Immature natural killer cell (primary cell): Measurements from ENCODE around the gene KSR1. TPM values are rescaled to one million over a fixed set of nuclear protein-coding genes. Genes with fewer than 3 reads are reported as not detected.

Source experiments
- DNase-seq, 3 donors: peaks; one replicate each; pipeline ENCODE4 v3.0.0; 2022; ENCODE audit warnings: mixed read lengths in 1 of 3
- H3K27ac Mint-ChIP-seq, 6 donors: one replicate each; pipeline ENCODE4 v1.8.0; 2020; ENCODE audit warnings: mixed read lengths in 6 of 6, mild to moderate bottlenecking in 5 of 6, inconsistent platforms in 4 of 6, moderate library complexity in 3 of 6
- H3K27me3 Mint-ChIP-seq, 3 donors: one replicate each; pipeline ENCODE4 v1.8.0; 2020 to 2021; ENCODE audit warnings: low read depth in 3 of 3, mild to moderate bottlenecking in 3 of 3, mixed read lengths in 3 of 3, moderate library complexity in 3 of 3, inconsistent platforms in 1 of 3
- H3K36me3 Mint-ChIP-seq, 3 donors: one replicate each; pipeline ENCODE4 v1.8.0; 2020; ENCODE audit warnings: mixed read lengths in 3 of 3, inconsistent platforms in 2 of 3, mild to moderate bottlenecking in 2 of 3
- H3K4me1 Mint-ChIP-seq, 2 donors: one replicate each; pipeline ENCODE4 v1.8.0; 2020; ENCODE audit warnings: inconsistent platforms in 2 of 2, mild to moderate bottlenecking in 2 of 2, mixed read lengths in 2 of 2, moderate library complexity in 1 of 2
- H3K4me3 Mint-ChIP-seq, 5 donors: one replicate each; pipeline ENCODE4 v1.8.0; 2020; ENCODE audit warnings: mild to moderate bottlenecking in 5 of 5, mixed read lengths in 5 of 5, inconsistent platforms in 3 of 5, moderate library complexity in 3 of 5
- H3K9me3 Mint-ChIP-seq, 6 donors: one replicate each; pipeline ENCODE4 v1.8.0; 2020; ENCODE audit warnings: mild to moderate bottlenecking in 6 of 6, mixed read lengths in 6 of 6, inconsistent platforms in 4 of 6, moderate library complexity in 3 of 6
- polyA plus RNA-seq, 3 donors: library from polyadenylated mRNA; unstranded; fragments of 300-500 nt; fragmentation: Illumina TruSeq; gene quantifications; one replicate each; pipeline ENCODE4 v1.2.3, GENCODE V29; 2021

The KSR1 gene
- polyA plus RNA-seq, 3 donors from 2014 or later: 1.8 to 5.6 (median 2.6) TPM

DNA sequence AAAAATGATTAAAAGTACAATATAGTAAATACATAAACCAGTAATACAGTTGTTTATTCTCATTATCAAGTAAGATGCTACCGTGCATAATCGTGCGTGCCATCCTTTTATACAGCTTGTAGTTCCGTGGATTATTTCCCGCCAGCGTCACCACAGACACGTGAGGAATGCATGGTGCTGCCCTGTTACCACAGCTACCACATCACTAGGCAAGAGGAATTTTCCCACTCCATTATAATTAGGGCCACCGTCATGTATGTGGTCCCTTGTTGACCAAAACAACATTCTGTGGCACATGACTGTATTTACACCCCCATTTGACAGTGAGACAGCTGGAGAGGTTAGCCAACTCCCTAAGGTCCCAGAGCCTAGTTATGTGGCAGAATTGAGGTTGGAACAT lies 144.2 kb downstream of the KSR1 start:
- peaks cover 0 to 5% of the 10 kb centered on the region in 2 donors for H3K4me1 Mint-ChIP-seq
- no peaks in the 10 kb centered on the region for H3K9me3 Mint-ChIP-seq
- no peak overlapping the region for H3K4me3 Mint-ChIP-seq
- H3K36me3 Mint-ChIP-seq: peaks cover 0 to 11% (median 3%) of the 10 kb centered on the region in 3 donors
- no peak for DNase-seq
- no peaks in the 10 kb centered on the region for H3K27me3 Mint-ChIP-seq
- no peak overlapping the region for H3K27ac Mint-ChIP-seq

DNA sequence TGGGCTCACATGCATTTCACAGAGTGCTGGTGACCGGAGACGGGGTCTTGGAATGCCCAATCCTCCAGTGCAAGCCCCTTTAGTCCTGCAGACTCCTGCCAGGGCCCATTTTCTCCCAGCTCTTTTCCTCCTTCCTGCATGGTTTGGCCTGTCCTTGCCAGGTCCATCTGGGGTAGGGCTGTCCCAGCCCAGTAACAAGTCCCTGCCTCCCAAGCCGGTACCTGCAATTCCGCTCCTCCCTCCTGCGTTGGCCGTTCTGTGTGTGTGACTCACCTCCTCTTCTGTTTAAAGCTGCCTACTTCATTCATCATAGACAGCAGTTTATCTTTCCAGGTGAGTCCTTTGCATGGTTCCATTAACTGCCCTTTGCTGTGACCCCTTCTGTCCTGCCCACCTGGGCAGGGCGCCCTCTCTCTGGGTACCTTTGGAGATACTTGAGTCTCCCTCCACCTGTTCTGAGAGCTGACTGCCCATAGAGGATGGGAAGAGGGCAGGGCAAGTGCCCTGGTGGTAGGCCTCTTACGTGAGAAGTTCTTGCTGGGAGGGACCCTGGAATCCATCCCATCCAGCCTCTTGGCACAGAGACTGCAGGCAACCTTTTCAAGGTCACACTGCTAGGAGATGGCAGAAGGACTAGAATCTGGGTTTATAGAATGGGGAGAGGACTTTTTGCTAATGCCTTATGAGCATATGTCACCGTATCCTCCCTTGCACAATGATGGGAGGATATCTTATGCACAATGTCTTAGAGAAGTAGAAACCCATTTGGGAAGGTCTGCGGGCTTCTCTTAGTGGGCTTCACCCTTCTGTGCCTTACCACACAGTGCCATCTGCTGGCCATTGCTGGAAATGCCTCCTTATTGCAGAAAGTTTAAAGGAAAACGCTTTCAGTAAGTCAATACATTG lies 145.1 kb downstream of the KSR1 start:
- Mint-ChIP-seq H3K36me3 (peaks cover 0 to 16% (median 3%) of the 10 kb centered on the region in 3 donors), H3K27me3 (no peaks in the 10 kb centered on the region), H3K4me3 (no peak overlapping the region), H3K9me3 (no peaks in the 10 kb centered on the region), H3K4me1 (peaks cover 0 to 5% of the 10 kb centered on the region in 2 donors), H3K27ac (peak overlapping the region in 2 of 6 donors; percentile 64 to 65)
- DNase-seq: peak; percentile 72 to 76 (median 73)

DNA sequence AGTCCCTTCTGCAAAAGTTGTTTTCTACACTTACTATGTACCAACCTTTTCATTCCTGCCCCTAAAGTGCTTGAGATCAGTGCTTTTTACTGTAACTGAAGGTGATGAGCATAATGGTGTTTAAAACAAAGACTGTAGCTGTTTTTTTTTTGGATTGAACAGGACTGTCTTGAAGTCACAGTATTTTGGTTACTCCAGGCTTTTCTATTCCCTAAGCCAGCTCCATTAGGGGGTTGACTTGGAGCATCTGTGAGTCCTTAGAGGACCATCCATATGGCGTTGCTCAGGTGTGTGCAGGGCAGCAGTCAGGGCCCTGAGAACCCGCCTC lies 145.7 kb downstream of the KSR1 start:
- Mint-ChIP-seq H3K4me3 (no peak overlapping the region), H3K36me3 (peaks cover 0 to 14% (median 3%) of the 10 kb centered on the region in 3 donors), H3K27me3 (no peaks in the 10 kb centered on the region), H3K9me3 (no peaks in the 10 kb centered on the region), H3K27ac (peak overlapping the region in 1 of 6 donors; percentile 26), H3K4me1 (peaks cover 0 to 5% of the 10 kb centered on the region in 2 donors)
- no peak for DNase-seq

DNA sequence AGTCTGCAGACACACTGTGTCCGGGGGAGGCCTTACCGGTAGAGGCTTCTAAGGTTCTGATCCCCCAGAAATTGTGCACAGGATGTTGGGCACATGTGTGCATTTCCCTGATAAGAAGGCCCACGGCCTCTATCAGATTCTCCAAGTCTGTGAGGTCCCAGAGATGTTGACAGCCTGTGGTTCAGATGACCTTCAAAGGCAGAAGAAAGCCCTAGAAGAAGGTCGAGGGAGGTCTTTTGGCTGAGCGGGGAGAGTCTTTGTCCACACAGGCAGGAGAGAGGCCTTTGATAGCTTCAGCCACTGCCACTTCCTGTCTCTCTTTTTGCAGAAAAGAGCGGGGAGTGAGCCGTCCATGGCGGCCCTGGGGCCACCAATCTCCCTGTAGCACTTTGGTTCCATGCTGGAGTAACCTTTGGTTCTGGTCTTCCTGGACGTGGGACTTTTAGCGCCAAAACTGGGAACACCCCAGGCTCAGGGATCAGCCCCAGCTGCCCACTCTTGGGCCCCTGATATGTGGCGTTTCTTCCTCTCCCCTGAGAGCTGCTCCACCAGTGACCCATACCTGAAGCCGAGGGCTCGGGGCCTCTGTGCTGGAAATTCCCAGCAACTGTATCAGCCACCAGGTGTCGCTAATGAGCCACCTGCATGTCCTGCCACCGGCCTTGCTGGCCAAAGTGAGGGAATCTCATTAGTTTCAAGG lies 146.6 kb downstream of the KSR1 start:
- H3K36me3 Mint-ChIP-seq: peaks cover 0 to 14% (median 3%) of the 10 kb centered on the region in 3 donors
- H3K27ac Mint-ChIP-seq: peak overlapping the region in 2 of 6 donors; percentile 2 to 19
- H3K4me1 Mint-ChIP-seq: peaks cover 0 to 5% of the 10 kb centered on the region in 2 donors
- H3K9me3 Mint-ChIP-seq: no peaks in the 10 kb centered on the region
- H3K27me3 Mint-ChIP-seq: no peaks in the 10 kb centered on the region
- H3K4me3 Mint-ChIP-seq: no peak overlapping the region
- peak; percentile 65 to 70 (median 69) for DNase-seq

DNA sequence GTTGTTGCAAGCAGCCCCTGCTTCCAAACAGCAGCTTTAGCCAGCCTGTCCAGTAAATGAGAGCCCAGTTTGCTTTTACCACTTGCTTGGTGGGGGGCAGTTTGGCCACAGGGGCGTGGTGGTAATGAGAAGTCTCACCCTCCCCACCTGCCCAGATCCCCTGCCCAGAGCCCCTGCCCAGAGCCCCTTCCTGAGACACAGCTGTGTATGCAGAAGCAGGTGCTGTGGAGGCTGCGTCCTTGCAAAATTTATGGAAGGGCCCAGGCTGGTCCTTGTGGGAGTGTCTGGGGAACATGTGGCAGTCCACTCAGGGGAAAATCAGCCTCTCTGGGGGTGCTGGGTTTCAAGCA lies 147.1 kb downstream of the KSR1 start:
- H3K27me3 Mint-ChIP-seq: peaks cover 0 to 2% (median 0%) of the 10 kb centered on the region in 3 donors
- H3K4me1 Mint-ChIP-seq: peaks cover 0 to 5% of the 10 kb centered on the region in 2 donors
- peak overlapping the region in 1 of 6 donors; percentile 19 for H3K27ac Mint-ChIP-seq
- H3K36me3 Mint-ChIP-seq: peaks cover 0 to 18% (median 8%) of the 10 kb centered on the region in 3 donors
- no peak overlapping the region for H3K4me3 Mint-ChIP-seq
- no peaks in the 10 kb centered on the region for H3K9me3 Mint-ChIP-seq
- DNase-seq: no peak

DNA sequence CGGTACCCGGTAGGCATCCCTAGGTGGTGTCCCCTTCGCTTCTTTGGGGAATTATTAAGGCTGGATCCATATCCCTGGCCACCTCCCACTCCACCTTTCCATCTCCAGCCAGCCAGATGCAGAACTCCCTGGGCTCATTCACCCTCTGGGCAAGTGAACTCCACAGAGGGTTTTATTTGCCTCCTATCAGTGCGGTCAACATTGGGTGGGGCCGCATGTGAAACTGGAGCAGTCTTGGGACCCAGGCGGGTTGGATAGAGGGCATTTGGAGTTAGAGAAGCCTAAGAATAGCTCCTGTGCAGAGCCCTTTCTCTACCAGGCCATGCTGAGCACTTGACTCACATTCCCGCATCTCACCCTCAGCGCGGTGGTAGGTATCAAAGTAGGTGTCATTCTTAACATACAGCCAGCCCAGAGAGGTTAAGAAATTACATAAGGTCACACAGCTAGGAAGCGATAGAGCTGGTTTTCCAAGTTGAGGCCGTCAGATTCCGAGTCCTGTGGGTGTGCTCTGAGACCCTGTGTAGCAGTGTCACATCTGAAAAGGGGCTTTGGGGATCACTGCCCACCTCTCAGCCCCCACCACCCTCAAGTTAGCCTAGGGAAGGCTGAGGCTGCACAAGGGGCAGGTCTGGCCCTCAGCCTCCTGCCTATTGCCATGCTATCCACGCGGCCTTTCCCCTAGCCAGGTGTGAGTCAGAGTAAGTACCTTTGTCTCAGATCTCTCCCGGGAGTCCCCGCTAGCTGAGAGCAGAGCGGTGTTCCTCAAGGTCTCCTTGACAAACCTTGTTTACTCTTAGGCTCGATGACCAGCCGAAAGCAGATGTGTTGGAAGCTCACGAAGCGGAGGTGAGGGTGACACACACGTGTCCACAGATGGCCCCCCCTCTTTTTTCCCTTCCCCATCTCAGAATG lies 147.9 kb downstream of the KSR1 start:
- H3K9me3 Mint-ChIP-seq: no peaks in the 10 kb centered on the region
- no peak for DNase-seq
- peaks cover 0 to 2% (median 0%) of the 10 kb centered on the region in 3 donors for H3K27me3 Mint-ChIP-seq
- no peak overlapping the region for H3K4me3 Mint-ChIP-seq
- H3K27ac Mint-ChIP-seq: no peak overlapping the region
- peaks cover 0 to 5% of the 10 kb centered on the region in 2 donors for H3K4me1 Mint-ChIP-seq
- peaks cover 0 to 22% (median 5%) of the 10 kb centered on the region in 3 donors for H3K36me3 Mint-ChIP-seq

DNA sequence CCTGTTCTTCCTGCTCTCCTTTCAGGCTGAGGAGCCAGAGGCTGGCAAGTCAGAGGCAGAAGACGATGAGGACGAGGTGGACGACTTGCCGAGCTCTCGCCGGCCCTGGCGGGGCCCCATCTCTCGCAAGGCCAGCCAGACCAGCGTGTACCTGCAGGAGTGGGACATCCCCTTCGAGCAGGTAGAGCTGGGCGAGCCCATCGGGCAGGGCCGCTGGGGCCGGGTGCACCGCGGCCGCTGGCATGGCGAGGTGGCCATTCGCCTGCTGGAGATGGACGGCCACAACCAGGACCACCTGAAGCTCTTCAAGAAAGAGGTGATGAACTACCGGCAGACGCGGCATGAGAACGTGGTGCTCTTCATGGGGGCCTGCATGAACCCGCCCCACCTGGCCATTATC lies 149.2 kb downstream of the KSR1 start:
- Mint-ChIP-seq H3K4me3 (no peak overlapping the region), H3K27me3 (peaks cover 0 to 2% (median 0%) of the 10 kb centered on the region in 3 donors), H3K4me1 (peaks cover 0 to 3% of the 10 kb centered on the region in 2 donors), H3K36me3 (peaks cover 0 to 33% (median 5%) of the 10 kb centered on the region in 3 donors), H3K27ac (no peak overlapping the region), H3K9me3 (no peaks in the 10 kb centered on the region)
- no peak for DNase-seq

DNA sequence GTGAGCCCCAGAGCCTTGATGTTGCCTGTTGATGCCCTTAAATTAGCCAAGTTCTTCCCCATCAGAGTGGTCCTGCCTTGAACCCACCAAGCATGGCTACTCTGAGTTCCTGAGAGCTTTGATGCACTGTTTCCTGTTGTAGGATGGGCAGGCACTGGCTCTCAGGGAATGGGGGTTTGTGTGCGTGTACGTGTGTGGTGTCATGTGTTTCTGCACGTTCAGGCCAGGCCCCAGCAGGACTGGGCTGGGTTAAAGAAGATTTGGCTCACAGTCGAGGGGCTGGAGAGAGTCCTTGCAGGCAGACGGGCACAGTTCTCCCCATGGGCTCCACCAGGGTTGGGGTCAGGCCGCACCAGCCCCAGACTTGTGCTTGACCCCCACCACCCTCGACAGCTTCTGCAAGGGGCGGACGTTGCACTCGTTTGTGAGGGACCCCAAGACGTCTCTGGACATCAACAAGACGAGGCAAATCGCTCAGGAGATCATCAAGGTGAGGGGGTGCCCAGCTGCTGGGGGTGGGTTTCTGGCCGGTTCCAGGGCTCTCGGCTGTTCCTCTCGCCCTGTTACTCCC lies 151.4 kb downstream of the KSR1 start:
- Mint-ChIP-seq H3K9me3 (no peaks in the 10 kb centered on the region), H3K27me3 (peaks cover 0 to 2% (median 0%) of the 10 kb centered on the region in 3 donors)

DNA sequence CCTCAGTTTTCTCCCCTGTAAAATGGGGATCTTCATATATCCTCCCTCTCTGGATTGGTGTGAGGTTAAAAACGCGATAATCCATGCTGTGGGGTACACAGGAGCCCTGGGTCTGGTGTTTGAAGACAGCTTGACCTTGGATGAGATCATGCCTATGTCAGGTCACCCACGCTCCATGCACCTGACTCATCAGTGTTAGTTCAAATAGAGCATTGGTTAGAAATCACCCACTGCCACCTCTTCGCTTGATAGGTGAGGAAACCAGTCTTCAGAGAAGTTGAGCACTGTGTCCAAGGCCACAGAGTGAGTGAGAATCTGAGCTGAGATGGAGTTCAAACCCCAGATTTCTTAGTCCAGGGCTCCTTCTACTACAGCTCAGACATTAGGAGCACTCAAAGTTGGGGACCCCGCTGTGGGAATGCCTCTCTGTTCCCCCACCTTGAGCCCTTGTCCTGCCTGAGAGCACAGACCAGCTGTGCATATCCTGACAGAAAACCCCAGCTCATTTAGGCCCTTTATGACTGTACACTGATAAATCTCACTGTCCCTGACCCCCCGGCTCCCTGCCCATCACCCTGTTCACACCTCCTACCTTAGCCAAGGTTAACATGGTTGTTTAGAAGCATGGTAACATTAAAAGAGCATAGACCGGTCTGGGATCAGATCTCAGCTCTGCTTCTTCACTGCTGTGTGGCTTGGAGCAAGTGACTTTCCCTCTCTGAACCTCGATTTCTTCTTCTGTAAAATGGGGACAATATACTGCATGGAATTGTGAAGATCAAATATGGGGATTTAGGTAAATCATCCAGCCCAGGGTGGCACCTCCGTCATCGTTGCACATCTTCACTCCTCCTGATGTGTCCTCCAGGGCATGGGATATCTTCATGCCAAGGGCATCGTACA lies 152.3 kb downstream of the KSR1 start:
- no peak overlapping the region for H3K27ac Mint-ChIP-seq

More for the DNA sequence above, 151.4 kb downstream of the KSR1 start:
- Mint-ChIP-seq H3K27ac (peak overlapping the region in 1 of 6 donors; percentile 31), H3K4me3 (no peak overlapping the region), H3K4me1 (peaks cover 0 to 3% of the 10 kb centered on the region in 2 donors), H3K36me3 (peaks cover 0 to 48% (median 5%) of the 10 kb centered on the region in 3 donors)
- DNase-seq: no peak

DNA sequence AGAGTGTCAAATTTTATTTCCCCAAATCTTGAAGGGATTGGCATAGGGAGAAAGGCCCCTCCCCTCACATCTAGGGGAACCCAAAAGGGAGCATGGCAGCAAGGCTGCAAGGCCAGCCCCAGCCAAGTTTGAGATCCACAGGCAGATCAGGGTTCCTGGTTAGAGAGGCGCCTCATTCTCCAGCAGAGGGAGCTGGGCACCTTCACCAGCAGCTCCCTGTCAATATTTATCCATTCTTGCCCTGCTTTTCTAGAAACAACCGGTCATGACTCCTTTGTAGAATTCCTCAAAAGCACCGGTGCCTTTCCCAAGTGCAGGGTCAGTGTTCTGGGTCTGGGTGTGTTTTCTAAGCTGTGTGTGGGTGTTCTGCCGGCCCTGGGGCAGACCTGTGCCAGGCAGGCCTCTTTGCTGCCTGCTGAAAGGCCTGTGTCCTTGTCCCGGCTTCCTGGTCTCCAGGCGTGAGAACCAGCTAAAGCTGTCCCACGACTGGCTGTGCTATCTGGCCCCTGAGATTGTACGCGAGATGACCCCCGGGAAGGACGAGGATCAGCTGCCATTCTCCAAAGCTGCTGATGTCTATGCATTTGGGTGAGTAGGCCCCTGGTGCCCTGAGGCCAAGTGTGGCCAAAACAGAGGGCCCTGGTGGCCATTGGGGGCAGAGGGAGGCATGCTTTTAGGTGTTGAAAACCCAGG lies 153.5 kb downstream of the KSR1 start:
- Mint-ChIP-seq H3K36me3 (peaks cover 0 to 51% (median 6%) of the 10 kb centered on the region in 3 donors), H3K27ac (peak overlapping the region in 1 of 6 donors; percentile 45)

More for the DNA sequence above, 152.3 kb downstream of the KSR1 start:
- Mint-ChIP-seq H3K9me3 (no peaks in the 10 kb centered on the region), H3K4me3 (no peak overlapping the region), H3K27me3 (peaks cover 0 to 2% (median 0%) of the 10 kb centered on the region in 3 donors), H3K36me3 (peaks cover 0 to 49% (median 5%) of the 10 kb centered on the region in 3 donors), H3K4me1 (no peaks in the 10 kb centered on the region)
- DNase-seq: no peak

DNA sequence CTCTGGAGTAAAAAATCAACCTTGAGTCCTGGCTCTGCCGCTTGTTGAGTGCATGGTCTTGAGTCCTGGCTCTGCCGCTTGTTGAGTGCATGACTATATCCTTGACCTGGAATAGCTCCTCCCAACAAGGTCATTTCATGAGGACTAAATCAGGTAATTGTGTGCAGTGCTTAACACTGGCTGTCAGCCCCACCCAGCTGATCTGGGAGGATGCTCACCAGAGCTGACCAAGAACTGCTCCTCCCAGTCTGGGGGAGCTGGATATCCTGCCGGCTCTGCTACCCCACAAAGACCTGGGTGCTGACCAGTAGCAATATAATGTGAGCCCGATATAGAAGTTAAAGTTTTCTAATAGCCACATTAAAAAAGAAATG lies 154.0 kb downstream of the KSR1 start:
- H3K4me1 Mint-ChIP-seq: no peaks in the 10 kb centered on the region
- DNase-seq: no peak
- H3K9me3 Mint-ChIP-seq: no peaks in the 10 kb centered on the region
- peak overlapping the region in 1 of 6 donors; percentile 45 for H3K27ac Mint-ChIP-seq
- no peak overlapping the region for H3K4me3 Mint-ChIP-seq
- peaks cover 4 to 56% (median 12%) of the 10 kb centered on the region in 3 donors for H3K36me3 Mint-ChIP-seq
- peaks cover 0 to 2% (median 0%) of the 10 kb centered on the region in 3 donors for H3K27me3 Mint-ChIP-seq

More for the DNA sequence above, 153.5 kb downstream of the KSR1 start:
- DNase-seq: no peak
- Mint-ChIP-seq H3K27me3 (peaks cover 0 to 2% (median 0%) of the 10 kb centered on the region in 3 donors), H3K9me3 (no peaks in the 10 kb centered on the region), H3K4me3 (no peak overlapping the region), H3K4me1 (no peaks in the 10 kb centered on the region)
